HG03066 (cell line): ENCODE data around the gene NKAPL.

Experiments used
- ATAC-seq: cut with Tn5 transposase; IDR thresholded peaks from one replicate; pipeline ENCODE4 v1.9.1; 2021; ENCODE audit warnings: low read depth; ENCODE audit not compliant: unreplicated experiment

NKAPL gene

GRCh38 chr6:28245206-28245941 is 13.7 kb upstream of the NKAPL start:
- no peak for ATAC-seq

GRCh38 chr6:28248916-28249315 is 10.2 kb upstream of the NKAPL start:
- ATAC-seq = no peak

- no peak for ATAC-seq
Observed at GRCh38 chr6:28250747-28251146, 8.3 kb upstream of the NKAPL start.

- ATAC-seq = peak; percentile 36
Observed at GRCh38 chr6:28251661-28252008, 7.5 kb upstream of the NKAPL start.

DNA sequence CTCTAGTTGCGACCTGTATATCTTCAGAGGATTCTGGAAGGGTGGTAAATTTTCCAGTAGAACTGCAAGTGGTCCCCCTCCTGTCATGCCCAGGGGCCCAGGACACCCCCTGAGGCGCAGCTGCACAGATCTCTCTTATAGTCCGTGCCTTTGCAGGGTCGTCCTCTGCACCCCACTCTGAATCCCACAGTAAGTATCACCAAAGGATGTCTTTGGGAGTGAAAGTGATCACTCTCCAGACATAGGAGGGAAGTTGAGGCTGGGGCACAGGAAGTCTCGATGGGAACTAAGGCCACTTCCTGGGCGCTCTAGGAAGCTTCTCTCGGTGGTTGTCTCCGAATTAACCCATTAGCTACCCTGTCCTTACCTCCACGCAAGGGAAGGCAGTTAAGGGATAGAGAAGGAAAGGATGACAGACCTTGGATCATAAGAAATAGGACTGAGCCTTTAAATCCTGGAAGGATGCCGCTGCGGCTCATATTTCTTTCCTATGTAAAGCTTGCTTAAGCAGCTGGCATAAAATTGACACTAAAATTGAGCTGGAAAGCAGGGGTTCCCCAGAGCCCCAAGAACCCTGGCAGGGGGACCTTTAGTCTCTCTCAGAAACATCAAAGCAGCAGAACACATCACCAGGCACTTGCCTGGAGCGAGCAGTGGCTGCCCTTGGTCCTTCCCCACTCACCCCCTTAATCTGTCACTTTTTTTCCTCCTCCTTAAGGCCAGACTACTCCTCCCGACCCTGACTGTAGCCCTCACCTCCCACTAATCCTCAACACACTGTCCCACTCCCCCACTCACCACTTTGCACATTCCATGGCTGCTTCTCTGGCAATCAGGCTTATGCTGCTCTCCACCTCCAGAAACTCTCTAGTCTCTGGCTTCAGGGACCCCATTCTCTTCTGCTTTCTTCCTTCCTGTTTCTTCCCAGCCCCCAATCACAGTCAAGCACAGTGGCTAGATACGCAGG is 6.8 kb upstream of the NKAPL start, which contains the start of gene ZKSCAN4:
Gene ZKSCAN4 (minus strand): TSS at position 261 of the 967 bp plus-strand sequence. CDS start 289 bp downstream, outside the sequence.
- peak; percentile 77 for ATAC-seq

- no peak for ATAC-seq
Observed at GRCh38 chr6:28254121-28254519, 5.0 kb upstream of the NKAPL start.

GRCh38 chr6:28257042-28257441 is 2.1 kb upstream of the NKAPL start:
- ATAC-seq = no peak

GRCh38 chr6:28263922-28264321 is 4.8 kb downstream of the NKAPL start:
- ATAC-seq = no peak

- no peak for ATAC-seq
Observed at GRCh38 chr6:28264834-28265401, 5.8 kb downstream of the NKAPL start.

DNA sequence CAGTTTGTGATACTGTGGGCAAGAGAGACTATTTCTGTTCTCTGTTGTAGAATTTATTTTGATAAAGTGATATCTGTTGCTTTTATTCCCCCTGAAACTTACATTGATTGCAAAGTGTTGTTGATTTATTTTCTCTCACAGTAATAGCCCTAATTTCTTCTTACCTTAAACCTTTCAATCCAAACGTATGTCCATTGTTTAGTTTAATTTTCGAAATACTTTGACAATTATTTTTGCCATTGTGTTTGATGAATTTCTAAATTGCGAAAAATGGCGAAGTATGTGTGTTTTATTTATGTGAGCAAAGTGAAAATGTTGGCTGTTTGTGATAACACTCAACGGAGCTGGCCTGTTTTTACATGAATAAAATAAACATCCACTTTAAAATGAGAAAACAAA is 7.5 kb downstream of the NKAPL start:
- no peak for ATAC-seq

- peak; percentile 86 for ATAC-seq
Observed at GRCh38 chr6:28266962-28267694, 8.0 kb downstream of the NKAPL start, which contains the start of gene ZSCAN26. TSS of gene ZSCAN26 (plus strand) at chr6:28267143. CDS start at chr6:28271920, 4,777 bp downstream.

GRCh38 chr6:28267695-28268059 is 8.6 kb downstream of the NKAPL start:
- ATAC-seq = no peak

DNA sequence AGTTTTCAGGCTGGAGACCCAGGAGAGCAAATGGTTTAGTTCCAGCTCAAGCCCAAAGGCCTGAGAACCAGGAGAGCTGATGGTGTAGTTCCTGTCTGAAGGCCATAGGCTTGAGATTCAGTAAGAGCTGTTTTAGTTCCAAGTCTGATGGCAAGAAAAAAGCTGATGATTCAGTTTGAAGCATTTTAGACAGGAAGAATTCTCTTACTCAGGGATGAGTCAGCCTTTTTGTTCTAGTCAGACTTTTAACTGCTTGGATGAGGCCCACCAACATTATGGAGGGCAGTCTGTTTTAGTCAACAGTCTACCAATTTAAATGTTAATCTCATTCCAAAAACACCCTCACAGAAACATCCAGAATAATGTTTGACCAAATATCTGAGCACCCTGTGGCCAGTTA is 10.4 kb downstream of the NKAPL start:
- ATAC-seq = no peak

DNA sequence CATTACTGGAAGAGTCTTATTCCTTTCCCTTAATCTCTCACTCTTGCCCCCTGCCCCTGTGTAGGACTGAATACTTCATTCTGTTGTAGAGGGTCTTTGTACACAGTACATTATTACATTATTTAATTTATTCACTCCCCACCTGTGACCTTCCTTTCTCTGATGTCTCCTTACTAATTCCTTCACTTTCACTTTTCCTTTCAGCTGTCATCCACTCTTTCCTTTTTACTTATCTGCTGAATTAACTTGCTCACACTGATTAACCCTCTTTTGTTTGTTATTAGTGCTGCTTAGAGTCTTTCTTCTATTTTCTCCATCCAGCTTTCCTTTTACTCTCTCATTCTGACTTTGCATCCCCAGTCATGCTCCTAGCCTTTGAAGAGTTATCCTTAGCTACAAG is 15.8 kb downstream of the NKAPL start:
- ATAC-seq = no peak

- ATAC-seq = no peak
Observed at GRCh38 chr6:28277746-28278145, 18.6 kb downstream of the NKAPL start.

DNA sequence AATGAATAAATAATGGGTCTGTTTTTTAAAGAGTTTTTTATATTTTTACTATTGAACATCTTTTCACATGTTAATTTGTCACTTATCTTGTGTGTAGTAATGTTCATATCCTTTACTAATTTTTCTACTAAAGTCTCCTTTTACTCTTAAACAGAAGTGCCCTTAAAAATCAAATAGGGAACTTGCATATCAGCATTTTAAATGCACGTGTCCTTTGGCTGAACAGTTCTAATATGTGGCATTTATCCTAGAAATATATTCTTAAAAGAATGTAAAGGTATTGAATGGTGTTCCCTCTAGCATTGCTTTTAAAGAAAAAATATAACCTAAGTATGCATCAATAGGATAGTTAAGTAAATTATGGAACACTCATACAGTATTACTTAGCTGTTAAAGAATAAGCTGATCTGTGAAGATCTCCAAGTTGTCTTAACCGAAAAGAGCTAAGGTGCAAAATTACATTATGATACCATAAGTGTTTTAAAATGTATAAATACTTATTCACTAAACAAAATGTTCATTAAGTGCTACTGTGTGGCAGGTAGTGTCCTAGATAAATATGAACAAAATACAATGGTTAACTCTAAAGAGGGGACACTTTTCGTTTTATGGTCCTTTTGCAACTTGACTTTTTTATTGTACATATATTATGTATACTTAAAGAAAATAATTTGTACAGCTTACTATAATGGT is 21.6 kb downstream of the NKAPL start:
- ATAC-seq = no peak

GRCh38 chr6:28281288-28282064 is 22.4 kb downstream of the NKAPL start, which contains the start of gene PGBD1:
TSS of gene PGBD1 (plus strand) at chr6:28281572. CDS start at chr6:28283814, 2,242 bp downstream.
- no peak for ATAC-seq

- no peak for ATAC-seq
Observed at GRCh38 chr6:28282926-28283325, 23.8 kb downstream of the NKAPL start.

GRCh38 chr6:28291573-28291972 is 32.5 kb downstream of the NKAPL start:
- no peak for ATAC-seq
